A549 (cell line): ENCODE measurements around the gene KLB. TPM values are rescaled to one million over a fixed set of nuclear protein-coding genes. Genes with fewer than 3 reads are reported as not detected.

Source experiments
- ATAC-seq, 2 experiments: fragments of 200-7000 bp in 1 of 2; fragments of >200 bp in 1 of 2; cut with Nextera tagmentation in 1 of 2; cut with Tn5 transposase in 1 of 2; 3 replicates each; pipeline versions ENCODE4 v1.8.0 to v1.9.1; 2018 to 2020; ENCODE audit warnings: mild to moderate bottlenecking in 1 of 2, moderate library complexity in 1 of 2
- CTCF ChIA-PET: fragments of 300-600 bp; sonication (Branson Sonifier 250); formaldehyde crosslinking; extraction: SDS; loops from one replicate; lab custom pipeline; 2021; ENCODE audit warnings: antibody characterized with exemption, inconsistent platforms; lab: Yijun Ruan, JAX
- POLR2A ChIA-PET: fragments of 350-600 bp; formaldehyde crosslinking; extraction: SDS; loops from one replicate; lab custom pipeline; 2021; ENCODE audit warnings: antibody characterized with exemption, inconsistent platforms; lab: Yijun Ruan, JAX
- DNase-seq, 2 experiments: peaks; one replicate each; pipeline versions ENCODE4 v3.0.0 to v3.0.0-alpha.2; 2011 to 2016; ENCODE audit warnings: low read depth in 1 of 2, low spot score in 1 of 2
- FAIRE-seq: peaks from 2 replicates; lab custom pipeline; 2011; peaks lifted over from hg19 to GRCh38; lab: Jason Lieb, UNC
- H3K27ac ChIP-seq, 2 experiments: fragments of >200 bp; sonication (Bioruptor Twin); formaldehyde crosslinking; 3 replicates each; pipeline ENCODE4 v1.5.1; 2016 to 2017
- H3K4me1 ChIP-seq: fragments of >200 bp; sonication (Bioruptor Twin); formaldehyde crosslinking; 3 replicates; pipeline ENCODE4 v1.6.1; 2016
- H3K4me2 ChIP-seq: fragments of >200 bp; sonication (Bioruptor Twin); formaldehyde crosslinking; 3 replicates; pipeline ENCODE4 v1.6.1; 2016
- H3K4me3 ChIP-seq: fragments of >200 bp; sonication (Bioruptor Twin); formaldehyde crosslinking; 3 replicates; pipeline ENCODE4 v1.5.1; 2016
- H3K9me3 ChIP-seq: fragments of >200 bp; sonication (Bioruptor Twin); formaldehyde crosslinking; 3 replicates; pipeline ENCODE4 v1.6.1; 2016
- BHLHE40 ChIP-seq: IDR thresholded peaks from 2 replicates; pipeline ENCODE4 v1.6.1; 2012; ENCODE audit warnings: low read depth, low read length, inconsistent platforms
- CHD4 ChIP-seq: fragments of 200-600 bp; sonication (generic); IDR thresholded peaks from 2 replicates; pipeline ENCODE4 v1.6.1; 2016; ENCODE audit warnings: antibody characterized with exemption, mild to moderate bottlenecking, borderline replicate concordance
- E2F6 ChIP-seq: IDR thresholded peaks from 2 replicates; pipeline ENCODE4 v1.6.1; 2012; ENCODE audit warnings: low read depth, borderline replicate concordance
- EHF ChIP-seq: fragments of 250-450 bp; sonication (Bioruptor Pico); IDR thresholded peaks from 2 replicates; pipeline ENCODE4 v1.5.0; 2020; ENCODE audit warnings: mild to moderate bottlenecking
- GATA3 ChIP-seq: IDR thresholded peaks from 2 replicates; pipeline ENCODE4 v1.6.1; 2012; ENCODE audit warnings: borderline replicate concordance
- HDAC2 ChIP-seq: fragments of 200-600 bp; sonication (generic); IDR thresholded peaks from 2 replicates; pipeline ENCODE4 v1.6.1; 2016
- HMGXB4 ChIP-seq: fragments of 250-450 bp; sonication (Bioruptor Pico); IDR thresholded peaks from 2 replicates; pipeline ENCODE4 v1.5.0; 2021; ENCODE audit warnings: mild to moderate bottlenecking, moderate library complexity, borderline replicate concordance
- HOXA7 ChIP-seq: fragments of 250-450 bp; sonication (Bioruptor Pico); IDR thresholded peaks from 2 replicates; pipeline ENCODE4 v1.5.0; 2020; ENCODE audit warnings: mild to moderate bottlenecking, moderate library complexity
- HOXB13 ChIP-seq: fragments of 250-450 bp; sonication (Bioruptor Pico); IDR thresholded peaks from 2 replicates; pipeline ENCODE4 v1.5.0; 2020; ENCODE audit warnings: low read depth, mild to moderate bottlenecking, moderate library complexity
- JUN ChIP-seq, 2 experiments: fragments of >200 bp; sonication (Bioruptor Twin); formaldehyde crosslinking; IDR thresholded peaks; 2 replicates in 1 of 2; 3 replicates in 1 of 2; pipeline ENCODE4 v1.6.1; 2016 to 2017
- JUNB ChIP-seq: fragments of >200 bp; sonication (Bioruptor Twin); formaldehyde crosslinking; IDR thresholded peaks from 2 replicates; pipeline ENCODE4 v1.6.1; 2016
- KDM1A ChIP-seq: fragments of 200-600 bp; sonication (generic); IDR thresholded peaks from 2 replicates; pipeline ENCODE4 v1.6.1; 2016; ENCODE audit warnings: low read depth, mild to moderate bottlenecking
- MAFK ChIP-seq: fragments of 450-650 bp; IDR thresholded peaks from 2 replicates; pipeline ENCODE4 v1.6.1; 2014; ENCODE audit not compliant: partially characterized antibody
- MAX ChIP-seq: IDR thresholded peaks from 2 replicates; pipeline ENCODE4 v1.6.1; 2012
- MAZ ChIP-seq: fragments of 150-350 bp; IDR thresholded peaks from 2 replicates; pipeline ENCODE4 v1.6.1; 2014; ENCODE audit warnings: antibody characterized with exemption, low read depth, low read length, borderline replicate concordance
- NR3C1 ChIP-seq: fragments of >200 bp; sonication (Bioruptor Twin); formaldehyde crosslinking; IDR thresholded peaks from 3 replicates; pipeline ENCODE4 v1.6.1; 2017
- RAD21 ChIP-seq, 2 experiments: fragments of >200 bp in 1 of 2; sonication (Bioruptor Twin) in 1 of 2; formaldehyde crosslinking in 1 of 2; IDR thresholded peaks in 1 of 2; conservative IDR thresholded peaks in 1 of 2; 2 replicates in 1 of 2; 3 replicates in 1 of 2; pipeline ENCODE4 v1.6.1; 2012 to 2018; ENCODE audit warnings: inconsistent platforms in 1 of 2
- RARB ChIP-seq: fragments of 250-450 bp; sonication (Bioruptor Pico); IDR thresholded peaks from 2 replicates; pipeline ENCODE4 v1.8.0; 2021; ENCODE audit warnings: mild to moderate bottlenecking, moderate library complexity
- RCOR1 ChIP-seq: fragments of 150-350 bp; IDR thresholded peaks from 2 replicates; pipeline ENCODE4 v1.6.1; 2014; ENCODE audit warnings: antibody characterized with exemption, low read length, low read depth
- RNF2 ChIP-seq: fragments of 200-600 bp; sonication (generic); IDR thresholded peaks from 2 replicates; pipeline ENCODE4 v1.6.1; 2016; ENCODE audit warnings: low read depth, mild to moderate bottlenecking, antibody characterized with exemption, moderate library complexity, borderline replicate concordance
- SMC3 ChIP-seq: fragments of >200 bp; sonication (Bioruptor Twin); formaldehyde crosslinking; IDR thresholded peaks from 3 replicates; pipeline ENCODE4 v1.6.1; 2018; ENCODE audit warnings: inconsistent platforms
- TP53 ChIP-seq: fragments of 250-450 bp; sonication (Bioruptor Pico); IDR thresholded peaks from 2 replicates; pipeline ENCODE4 v1.5.0; 2021; ENCODE audit warnings: mild to moderate bottlenecking, moderate library complexity
- WGBS: methylation state at CpG from one replicate; pipeline ENCODE4 v1.1.6; 2017; ENCODE audit errors: missing lambda C conversion rate; 5-methylcytosine and 5-hydroxymethylcytosine counted together
- polyA plus RNA-seq, 4 experiments: library from polyadenylated mRNA; depleted of rRNA in 3 of 4; stranded (reverse); fragments of >200 nt; fragmentation: RNase III in 1 of 4; extraction: RNeasy Plus Mini Kit Qiagen cat#74134 plus additional on column Dnase treatment in 1 of 4; gene quantifications; 2 replicates in 3 of 4; 3 replicates in 1 of 4; pipeline ENCODE4 v1.2.3, GENCODE V29; 2011 to 2017
- TF ChIP-seq, protein P1 (sequence below): fragments of 250-450 bp; sonication (Bioruptor Pico); IDR thresholded peaks from 2 replicates; pipeline ENCODE4 v1.5.0; 2020; ENCODE audit warnings: low read depth, mild to moderate bottlenecking, moderate library complexity
- TF ChIP-seq, protein P2 (sequence below): fragments of >200 bp; sonication (Bioruptor Twin); formaldehyde crosslinking; IDR thresholded peaks from 3 replicates; pipeline ENCODE4 v1.5.1; 2016
- TF ChIP-seq, protein P3 (sequence below): IDR thresholded peaks from 2 replicates; pipeline ENCODE4 v1.6.1; 2012
- TF ChIP-seq, protein P4 (sequence below): fragments of 450-650 bp; IDR thresholded peaks from 2 replicates; pipeline ENCODE4 v1.6.1; 2014; ENCODE audit warnings: antibody characterized with exemption

Gene KLB
- polyA plus RNA-seq, 2 of the 4 experiments (the other 2 are of a cell fraction), result 0.57 to 0.87 TPM

- H3K4me2 ChIP-seq, result peak overlapping the region; percentile 83
- no peak for ATAC-seq
- ChIA-PET POLR2A (interaction anchor here (1.0 to 2.7 kb wide), 2 partner anchors 9 to 60 kb away, joined by 6 to 17 read pairs; partner anchors contain the start of genes LIAS, RPL9 and UGDH), CTCF (no interaction called here)
- TF ChIP-seq MAFK, result peak; percentile 41
- TF ChIP-seq TP53 (CRISPR knock-in tag), result no peak
- H3K27ac ChIP-seq, result peak overlapping the region; percentile 89 to 93
- peaks cover 58% of the 10 kb centered on the region for H3K4me1 ChIP-seq
- WGBS, result 4% methylated on average over 4 of the region's 4 CpGs
- no peak overlapping the region for H3K4me3 ChIP-seq
- DNase-seq, result peak in 1 of 2 experiments; percentile 42
- no peak for FAIRE-seq
- no peaks in the 10 kb centered on the region for H3K9me3 ChIP-seq
These were observed 60.7 kb downstream of the KLB start for GRCh38 chr4:39467464-39467863.

GRCh38 chr4:39469429-39470077 lies 62.8 kb downstream of the KLB start:
- ChIA-PET POLR2A (interaction anchor here (0.5 to 2.0 kb wide), 7 partner anchors 10 to 427 kb away, joined by 3 to 16 read pairs (median 4); partner anchors contain the start of genes LIAS, RPL9, SMIM14 and UBE2K), CTCF (interaction anchor here (0.6 to 2.4 kb wide), 64 partner anchors 9 to 837 kb away, joined by 3 to 26 read pairs (median 4); partner anchors contain the start of genes LIAS, N4BP2, RPL9 and SMIM14)
- FAIRE-seq (peak; percentile 65), DNase-seq (peak; percentile 41 to 90), ATAC-seq (peak; percentile 85 to 91; a peak in 5 of 6 replicates)
- Histone ChIP-seq H3K27ac (peak overlapping the region; percentile 85 to 89), H3K4me2 (peak overlapping the region; percentile 22; the same call in 1 of the 3 replicates), H3K4me1 (peaks cover 57% of the 10 kb centered on the region), H3K4me3 (no peak overlapping the region), H3K9me3 (no peaks in the 10 kb centered on the region)
- WGBS, result 74% methylated on average over 4 of the region's 4 CpGs
- TF ChIP-seq SMC3 (peak; percentile 96), RAD21 (conservative IDR thresholded peaks at IDR 0.05 in 1 of 2, IDR thresholded peaks at IDR 0.05 in 1 of 2) (peak; percentile 92 to 95), RARB (CRISPR knock-in tag) (no peak), HOXB13 (no peak), HDAC2 (no peak), MAFK (peak; percentile 28), JUN (IDR thresholded peaks at IDR 0.05) (0 out of 5 replicates have a peak, but pooled peaks of 1 of the 2 experiments have one; percentile 36), CHD4 (no peak), MAZ (no peak), MAX (peak; percentile 71), GATA3 (no peak), RNF2 (no peak), HMGXB4 (CRISPR knock-in tag) (no peak), BHLHE40 (no peak), EHF (CRISPR knock-in tag) (no peak), HOXA7 (CRISPR knock-in tag) (no peak), NR3C1 (no peak), RCOR1 (no peak), JUNB (no peak), E2F6 (no peak), KDM1A (no peak)
- TF ChIP-seq, protein P1, sequence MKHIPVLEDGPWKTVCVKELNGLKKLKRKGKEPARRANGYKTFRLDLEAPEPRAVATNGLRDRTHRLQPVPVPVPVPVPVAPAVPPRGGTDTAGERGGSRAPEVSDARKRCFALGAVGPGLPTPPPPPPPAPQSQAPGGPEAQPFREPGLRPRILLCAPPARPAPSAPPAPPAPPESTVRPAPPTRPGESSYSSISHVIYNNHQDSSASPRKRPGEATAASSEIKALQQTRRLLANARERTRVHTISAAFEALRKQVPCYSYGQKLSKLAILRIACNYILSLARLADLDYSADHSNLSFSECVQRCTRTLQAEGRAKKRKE, result no peak
- TF ChIP-seq, protein P2, sequence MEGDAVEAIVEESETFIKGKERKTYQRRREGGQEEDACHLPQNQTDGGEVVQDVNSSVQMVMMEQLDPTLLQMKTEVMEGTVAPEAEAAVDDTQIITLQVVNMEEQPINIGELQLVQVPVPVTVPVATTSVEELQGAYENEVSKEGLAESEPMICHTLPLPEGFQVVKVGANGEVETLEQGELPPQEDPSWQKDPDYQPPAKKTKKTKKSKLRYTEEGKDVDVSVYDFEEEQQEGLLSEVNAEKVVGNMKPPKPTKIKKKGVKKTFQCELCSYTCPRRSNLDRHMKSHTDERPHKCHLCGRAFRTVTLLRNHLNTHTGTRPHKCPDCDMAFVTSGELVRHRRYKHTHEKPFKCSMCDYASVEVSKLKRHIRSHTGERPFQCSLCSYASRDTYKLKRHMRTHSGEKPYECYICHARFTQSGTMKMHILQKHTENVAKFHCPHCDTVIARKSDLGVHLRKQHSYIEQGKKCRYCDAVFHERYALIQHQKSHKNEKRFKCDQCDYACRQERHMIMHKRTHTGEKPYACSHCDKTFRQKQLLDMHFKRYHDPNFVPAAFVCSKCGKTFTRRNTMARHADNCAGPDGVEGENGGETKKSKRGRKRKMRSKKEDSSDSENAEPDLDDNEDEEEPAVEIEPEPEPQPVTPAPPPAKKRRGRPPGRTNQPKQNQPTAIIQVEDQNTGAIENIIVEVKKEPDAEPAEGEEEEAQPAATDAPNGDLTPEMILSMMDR, result peak; percentile 96
- TF ChIP-seq, protein P3, sequence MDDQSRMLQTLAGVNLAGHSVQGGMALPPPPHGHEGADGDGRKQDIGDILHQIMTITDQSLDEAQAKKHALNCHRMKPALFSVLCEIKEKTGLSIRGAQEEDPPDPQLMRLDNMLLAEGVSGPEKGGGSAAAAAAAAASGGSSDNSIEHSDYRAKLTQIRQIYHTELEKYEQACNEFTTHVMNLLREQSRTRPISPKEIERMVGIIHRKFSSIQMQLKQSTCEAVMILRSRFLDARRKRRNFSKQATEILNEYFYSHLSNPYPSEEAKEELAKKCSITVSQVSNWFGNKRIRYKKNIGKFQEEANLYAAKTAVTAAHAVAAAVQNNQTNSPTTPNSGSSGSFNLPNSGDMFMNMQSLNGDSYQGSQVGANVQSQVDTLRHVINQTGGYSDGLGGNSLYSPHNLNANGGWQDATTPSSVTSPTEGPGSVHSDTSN, result no peak
- TF ChIP-seq, protein P4, sequence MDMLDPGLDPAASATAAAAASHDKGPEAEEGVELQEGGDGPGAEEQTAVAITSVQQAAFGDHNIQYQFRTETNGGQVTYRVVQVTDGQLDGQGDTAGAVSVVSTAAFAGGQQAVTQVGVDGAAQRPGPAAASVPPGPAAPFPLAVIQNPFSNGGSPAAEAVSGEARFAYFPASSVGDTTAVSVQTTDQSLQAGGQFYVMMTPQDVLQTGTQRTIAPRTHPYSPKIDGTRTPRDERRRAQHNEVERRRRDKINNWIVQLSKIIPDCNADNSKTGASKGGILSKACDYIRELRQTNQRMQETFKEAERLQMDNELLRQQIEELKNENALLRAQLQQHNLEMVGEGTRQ, result no peak
